GM12875 (cell line): Measurements from ENCODE around the gene MYL12A.

Experiments used
- H3K4me3 ChIP-seq: one replicate; pipeline ENCODE4 v1.5.1; 2011; ENCODE audit warnings: low read depth, low read length, control low read depth
- TF ChIP-seq, protein P1 (sequence below): IDR thresholded peaks from 2 replicates; pipeline ENCODE4 v1.5.1; 2011; ENCODE audit warnings: low read depth, mild to moderate bottlenecking, control low read depth, inconsistent platforms, low read length, moderate library complexity, borderline replicate concordance; ENCODE audit not compliant: insufficient read depth

The MYL12A gene

DNA sequence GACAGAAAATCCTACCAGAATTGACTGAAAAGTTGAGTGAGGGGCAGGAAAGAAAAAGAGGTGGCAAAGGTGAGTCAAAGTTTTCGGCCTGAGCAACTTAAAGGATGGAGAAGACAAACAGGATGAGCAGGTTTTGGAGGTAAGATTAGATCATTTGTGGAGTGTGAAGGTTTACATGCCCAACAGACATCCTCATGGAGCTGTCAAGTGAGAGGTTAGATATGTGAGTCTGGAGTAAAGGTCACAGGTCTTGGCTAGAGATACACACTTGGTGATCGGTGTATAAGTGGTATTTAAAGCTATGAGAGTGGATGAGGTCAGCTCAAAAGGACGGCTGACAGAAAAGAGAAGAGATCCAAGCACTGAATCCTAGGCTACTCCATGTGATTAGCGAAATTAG lies 11.1 kb upstream of the MYL12A start:
- no peak overlapping the region for H3K4me3 ChIP-seq
- TF ChIP-seq, protein P1, sequence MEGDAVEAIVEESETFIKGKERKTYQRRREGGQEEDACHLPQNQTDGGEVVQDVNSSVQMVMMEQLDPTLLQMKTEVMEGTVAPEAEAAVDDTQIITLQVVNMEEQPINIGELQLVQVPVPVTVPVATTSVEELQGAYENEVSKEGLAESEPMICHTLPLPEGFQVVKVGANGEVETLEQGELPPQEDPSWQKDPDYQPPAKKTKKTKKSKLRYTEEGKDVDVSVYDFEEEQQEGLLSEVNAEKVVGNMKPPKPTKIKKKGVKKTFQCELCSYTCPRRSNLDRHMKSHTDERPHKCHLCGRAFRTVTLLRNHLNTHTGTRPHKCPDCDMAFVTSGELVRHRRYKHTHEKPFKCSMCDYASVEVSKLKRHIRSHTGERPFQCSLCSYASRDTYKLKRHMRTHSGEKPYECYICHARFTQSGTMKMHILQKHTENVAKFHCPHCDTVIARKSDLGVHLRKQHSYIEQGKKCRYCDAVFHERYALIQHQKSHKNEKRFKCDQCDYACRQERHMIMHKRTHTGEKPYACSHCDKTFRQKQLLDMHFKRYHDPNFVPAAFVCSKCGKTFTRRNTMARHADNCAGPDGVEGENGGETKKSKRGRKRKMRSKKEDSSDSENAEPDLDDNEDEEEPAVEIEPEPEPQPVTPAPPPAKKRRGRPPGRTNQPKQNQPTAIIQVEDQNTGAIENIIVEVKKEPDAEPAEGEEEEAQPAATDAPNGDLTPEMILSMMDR, result no peak

DNA sequence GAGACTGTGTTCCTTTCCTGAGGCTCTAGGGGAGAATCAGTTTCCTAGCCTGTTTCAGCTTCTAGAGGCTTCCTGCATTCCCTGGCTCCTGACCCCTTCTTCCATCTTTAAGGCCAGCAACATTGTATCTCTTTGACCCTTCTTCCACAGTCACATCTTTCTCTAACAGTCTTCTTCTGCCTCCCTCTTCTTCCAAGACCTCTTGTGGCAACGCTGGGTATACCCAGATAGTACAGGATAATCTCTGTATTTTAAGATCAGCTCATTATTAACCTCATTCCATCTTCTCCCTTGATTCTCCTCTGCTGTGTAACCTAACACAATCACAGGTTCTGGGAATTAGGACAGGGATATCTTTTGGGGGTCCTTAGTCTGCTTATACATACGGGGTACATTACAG lies 8.9 kb upstream of the MYL12A start:
- H3K4me3 ChIP-seq, result no peak overlapping the region
- TF ChIP-seq, protein P1, result no peak

DNA sequence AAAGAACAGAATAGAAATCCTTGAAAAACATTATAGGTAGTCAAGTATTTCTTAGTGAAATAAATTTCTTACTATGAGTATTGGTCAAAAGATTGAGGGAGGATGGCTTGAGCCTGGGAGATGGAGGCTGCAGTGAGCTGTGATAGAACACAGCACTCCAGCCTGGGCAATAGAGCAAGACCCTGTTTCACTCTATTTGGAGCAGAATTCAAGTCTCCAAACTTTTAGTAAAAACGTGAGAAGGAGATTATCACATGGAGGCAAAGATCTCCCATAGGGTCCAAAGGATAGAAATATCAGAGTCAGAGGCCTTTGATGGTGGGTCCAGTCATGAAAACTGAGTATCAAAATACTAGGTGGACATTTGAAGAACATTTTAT lies 2.4 kb upstream of the MYL12A start:
- TF ChIP-seq, protein P1, result no peak
- H3K4me3 ChIP-seq, result peak overlapping the region; percentile 93

DNA sequence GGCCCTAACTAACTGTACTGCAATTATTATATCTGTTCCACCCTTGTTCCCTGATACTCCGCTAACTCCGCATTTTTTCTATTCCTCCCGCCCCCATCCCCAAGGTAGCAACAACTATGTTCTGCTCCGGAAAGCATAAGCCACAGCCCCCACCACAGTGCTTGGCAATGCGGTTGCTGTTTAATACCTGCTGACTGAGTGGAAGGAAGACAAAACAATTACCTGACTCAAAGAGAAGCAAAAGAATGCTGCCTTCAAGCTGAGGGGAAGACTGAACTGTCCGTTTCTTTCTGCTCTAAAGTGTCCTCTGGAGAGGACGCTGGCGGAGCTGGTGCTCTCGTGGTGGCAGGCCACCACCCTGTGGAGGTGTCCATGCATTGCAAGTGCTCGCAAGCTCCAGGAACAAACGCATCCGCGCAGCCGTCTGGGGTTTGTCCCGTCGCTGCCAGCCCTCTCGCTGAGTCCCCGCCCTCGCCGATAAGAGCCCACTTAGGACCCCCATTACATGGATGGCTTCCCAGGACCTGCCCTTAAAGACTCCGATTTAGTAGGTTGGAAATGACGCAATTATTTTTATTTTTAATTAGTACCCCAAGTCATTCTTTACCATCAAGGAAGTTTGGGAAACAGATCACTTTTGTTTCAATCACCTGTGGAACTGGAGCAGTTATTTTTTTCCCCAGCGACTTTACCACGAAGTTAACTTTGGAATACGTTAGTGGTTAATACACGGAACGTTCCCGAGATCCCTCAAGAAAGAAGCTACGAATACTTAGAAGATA lies 1.6 kb upstream of the MYL12A start:
- peak overlapping the region; percentile 93 for H3K4me3 ChIP-seq
- TF ChIP-seq, protein P1, result peak; percentile 97

DNA sequence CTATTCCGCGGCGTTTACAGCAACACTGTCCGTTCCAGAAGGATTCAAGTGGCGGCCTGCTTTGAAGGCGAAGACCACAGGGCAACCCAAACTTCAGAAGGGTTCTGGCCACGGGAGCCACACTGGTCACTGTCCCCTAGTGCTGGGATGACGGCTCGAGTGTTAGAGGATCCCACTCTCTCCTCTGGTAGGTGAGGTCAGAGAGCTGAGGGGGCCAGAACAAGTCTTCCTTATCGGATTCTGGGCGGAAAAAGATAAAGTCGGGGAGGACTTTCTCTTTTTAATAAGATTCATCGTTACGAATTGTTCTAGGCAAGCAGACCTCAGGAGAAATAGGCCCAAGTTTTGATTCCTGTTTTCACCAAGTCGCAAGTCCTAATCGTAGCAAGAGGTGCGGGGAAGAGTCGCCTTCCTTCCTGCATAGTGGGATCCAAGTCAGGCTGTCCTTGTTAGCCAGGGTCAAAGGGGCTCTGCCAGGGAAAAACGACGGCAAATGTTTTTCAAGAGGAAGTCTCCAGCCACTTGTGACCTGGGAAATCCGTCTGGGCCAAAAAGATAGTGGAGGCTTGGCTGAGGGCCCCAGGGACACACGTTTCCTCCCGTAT lies 864 bp upstream of the MYL12A start:
- TF ChIP-seq, protein P1, result no peak
- H3K4me3 ChIP-seq, result peak overlapping the region; percentile 93

DNA sequence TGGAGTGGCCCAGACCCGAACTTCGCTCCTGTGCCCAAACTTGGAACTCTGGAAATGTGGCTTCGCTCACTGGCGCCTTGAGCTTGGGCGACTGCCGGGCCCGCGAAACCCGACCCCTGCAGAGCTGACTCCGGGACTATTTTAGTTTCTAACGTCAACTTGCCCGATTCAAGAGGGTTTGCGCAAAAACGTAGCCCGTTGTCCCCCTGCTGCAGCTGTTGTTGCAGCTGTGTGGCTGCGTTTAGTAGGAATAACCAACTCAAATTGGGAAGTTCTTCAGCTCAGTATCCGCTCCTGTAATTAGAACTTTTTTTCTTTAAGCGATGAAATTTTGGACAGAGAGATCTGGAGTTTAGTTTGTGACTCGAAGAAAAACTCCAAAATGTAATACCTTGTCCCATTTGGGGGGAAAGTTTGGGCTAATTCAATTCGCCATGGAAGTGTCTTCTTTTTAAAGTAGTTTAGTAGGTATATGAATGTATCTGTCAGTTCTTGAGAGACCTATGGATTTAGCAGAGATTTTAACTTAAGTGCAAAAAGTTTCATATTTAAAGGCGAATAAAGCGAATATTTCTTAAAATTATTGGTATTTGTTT lies 559 bp downstream of the MYL12A start:
- peak overlapping the region; percentile 93 for H3K4me3 ChIP-seq
- TF ChIP-seq, protein P1, result no peak
